MM.1S (cell line): ENCODE measurements around the gene ATP1A2.

Experiments used
- CTCF ChIP-seq: fragments of 300-600 bp; sonication (generic); IDR thresholded peaks from 2 replicates; pipeline ENCODE4 v1.5.1; 2016; ENCODE audit warnings: antibody characterized with exemption, low read length, mixed read lengths
- EZH2 ChIP-seq: fragments of 300-600 bp; sonication (generic); optimal IDR thresholded peaks from 2 replicates; pipeline ENCODE3; 2017; ENCODE audit warnings: low read depth, mild to moderate bottlenecking, antibody characterized with exemption, low read length, mixed read lengths

- no peak for TF ChIP-seq EZH2
- TF ChIP-seq CTCF = no peak
Measured at GRCh38 chr1:160066829-160067745, 48.5 kb upstream of the ATP1A2 start.
